Heart left ventricle (tissue), 13 donors: Measurements from ENCODE around the gene FOXO6.

Experiments used
- POLR2A ChIP-seq, 2 donors: fragments of 450-650 bp; IDR thresholded peaks; one replicate each; pipeline ENCODE4 v1.6.1; 2017; ENCODE audit warnings: antibody characterized with exemption in 2 of 2, mild to moderate bottlenecking in 2 of 2, moderate library complexity in 2 of 2
- TF ChIP-seq, protein P1 (sequence below), 12 donors: fragments of 200-600 bp; sonication (generic) in 4 of 12; IDR thresholded peaks; one replicate each; pipeline versions ENCODE4 v1.5.0 to v1.8.0; 2018 to 2022; ENCODE audit warnings: antibody characterized with exemption in 12 of 12, mild to moderate bottlenecking in 5 of 12
- donor health status: ischemic (EF 13 %, LVEDD 7.1; RV severe dilation, severe dysfunction).
- donor health status: DM: no; HTN: yes; CAD: no.
- donor health status: DM: no; HTN: no; CAD: no.
- donor health status: ischemic (EF 25% LVEDD 6.9; RV normal size, moderate dysfunction).
- donor health status: ischemic (EF 25% LVEDD 5.7; RV mildly dilated, moderate dysfunction).
- donor health status: ischemic (EF 35%, LVEDD 5.7; RV mildly dilated, moderate dysfunction).
- donor health status: nonischemic (EF 11% LVEDD 7.7; RV severe dilation, severe dysfunction).
- donor health status: DM: yes; HTN: yes; CAD: no.
- donor health status: PGD.
- donor health status: ischemic (EF 29% LVEDD 5.4; RV normal size, mild dysfunction).
- donor health status: nonischemic (EF 23%, LVEDD 6.1; RV moderate dilation, normal function).

DNA sequence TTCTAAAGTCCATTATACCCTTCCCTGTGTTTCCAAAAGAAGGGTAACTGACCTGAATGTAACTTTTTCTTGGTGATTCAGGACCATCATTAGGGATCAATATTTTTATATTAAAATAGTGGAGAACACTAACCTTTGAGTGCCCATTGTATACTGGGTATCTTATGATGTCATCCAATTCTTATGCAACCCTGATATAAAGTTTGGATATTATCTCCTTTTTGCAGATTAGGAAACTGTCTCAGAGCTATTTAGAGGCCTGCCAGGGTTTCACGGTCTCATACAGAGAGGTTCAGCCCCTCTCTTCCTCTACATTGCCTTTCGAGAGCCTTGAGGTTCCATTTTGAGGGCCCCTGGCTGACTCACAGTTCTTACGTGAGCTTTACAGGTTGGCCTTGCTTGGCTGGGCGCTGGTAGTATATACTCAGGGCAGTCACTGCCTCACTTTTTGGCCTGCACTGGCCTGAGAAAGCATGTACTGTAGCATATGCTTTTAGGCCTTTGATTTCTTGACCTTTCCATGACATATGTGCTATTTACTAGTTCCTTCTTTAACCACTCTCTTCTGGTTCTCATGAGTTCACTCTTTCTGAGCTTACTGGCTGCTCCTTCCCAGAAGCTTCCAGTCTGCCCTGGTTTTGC, 15.7 kb upstream of the FOXO6 start:
- TF ChIP-seq, protein P1, sequence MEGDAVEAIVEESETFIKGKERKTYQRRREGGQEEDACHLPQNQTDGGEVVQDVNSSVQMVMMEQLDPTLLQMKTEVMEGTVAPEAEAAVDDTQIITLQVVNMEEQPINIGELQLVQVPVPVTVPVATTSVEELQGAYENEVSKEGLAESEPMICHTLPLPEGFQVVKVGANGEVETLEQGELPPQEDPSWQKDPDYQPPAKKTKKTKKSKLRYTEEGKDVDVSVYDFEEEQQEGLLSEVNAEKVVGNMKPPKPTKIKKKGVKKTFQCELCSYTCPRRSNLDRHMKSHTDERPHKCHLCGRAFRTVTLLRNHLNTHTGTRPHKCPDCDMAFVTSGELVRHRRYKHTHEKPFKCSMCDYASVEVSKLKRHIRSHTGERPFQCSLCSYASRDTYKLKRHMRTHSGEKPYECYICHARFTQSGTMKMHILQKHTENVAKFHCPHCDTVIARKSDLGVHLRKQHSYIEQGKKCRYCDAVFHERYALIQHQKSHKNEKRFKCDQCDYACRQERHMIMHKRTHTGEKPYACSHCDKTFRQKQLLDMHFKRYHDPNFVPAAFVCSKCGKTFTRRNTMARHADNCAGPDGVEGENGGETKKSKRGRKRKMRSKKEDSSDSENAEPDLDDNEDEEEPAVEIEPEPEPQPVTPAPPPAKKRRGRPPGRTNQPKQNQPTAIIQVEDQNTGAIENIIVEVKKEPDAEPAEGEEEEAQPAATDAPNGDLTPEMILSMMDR (IDR thresholded peaks at IDR 0.05) = no peak
- no peak for TF ChIP-seq POLR2A (IDR thresholded peaks at IDR 0.05)
